Hypothalamus (tissue), 51 donors: ENCODE data around the gene ZNF823.
"Not testable (repeated sequence)": the region's sequence is repeated elsewhere in the genome, so short reads cannot be mapped to it uniquely, and the experiment has no call there.

Experiments
- DNase-seq, 51 donors: peaks; one replicate each; lab custom pipeline; 2025; lab: John Stamatoyannopoulos, UW

Gene ZNF823

GRCh38 chr19:11685676-11686650, 52.8 kb downstream of the ZNF823 start:
- DNase-seq = no peak

GRCh38 chr19:11684987-11685675, 53.6 kb downstream of the ZNF823 start:
- no peak for DNase-seq

- DNase-seq = no peak
These were observed 58.0 kb downstream of the ZNF823 start for GRCh38 chr19:11680689-11681302.

- no peak for DNase-seq
These were observed 60.2 kb downstream of the ZNF823 start for GRCh38 chr19:11678504-11678903.

GRCh38 chr19:11676661-11677600, 61.8 kb downstream of the ZNF823 start:
- DNase-seq = not testable (repeated sequence)

- no peak for DNase-seq
These were observed 63.2 kb downstream of the ZNF823 start for GRCh38 chr19:11675569-11675968.

- DNase-seq = peak in 2 of 51 donors; percentile 0 to 15
These were observed 64.7 kb downstream of the ZNF823 start for GRCh38 chr19:11674067-11674492.

- peak in 48 of 51 donors; percentile 4 to 91 (median 45) for DNase-seq
These were observed 65.1 kb downstream of the ZNF823 start for GRCh38 chr19:11673608-11674041.
